ENCODE measurements around the gene HSD17B14. TPM values are rescaled to one million over a fixed set of nuclear protein-coding genes. Genes with fewer than 3 reads are reported as not detected.

Gene HSD17B14
- total RNA-seq, 1 donor from 2014 or later = 6.6 TPM

DNA sequence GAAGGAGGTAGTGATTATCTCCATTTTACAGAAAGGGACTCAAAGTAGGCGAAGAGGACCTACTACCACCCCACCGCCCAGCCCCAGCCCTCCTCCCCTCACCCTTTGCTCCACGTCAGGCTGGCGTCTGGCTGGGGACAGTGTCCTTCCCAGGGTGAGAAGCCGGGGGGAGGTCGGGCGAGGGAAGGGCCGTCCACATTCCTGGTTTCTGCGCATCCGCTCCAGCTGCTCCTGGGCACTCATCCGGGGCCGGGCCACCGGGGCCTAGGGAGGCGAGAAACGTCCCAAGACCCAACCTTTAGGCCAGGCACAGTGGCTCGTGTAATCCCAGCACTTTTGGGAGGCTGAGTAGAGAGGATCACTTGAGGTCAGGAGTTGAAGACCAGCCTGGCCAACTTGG is 4.8 kb upstream of the HSD17B14 start:
- no peak for DNase-seq (ENCODE audit: low read depth, low spot score)
- Mint-ChIP-seq H3K9me3 (no peaks in the 10 kb centered on the region), H3K27ac (ENCODE audit: unreplicated experiment) (no peak overlapping the region)

DNA sequence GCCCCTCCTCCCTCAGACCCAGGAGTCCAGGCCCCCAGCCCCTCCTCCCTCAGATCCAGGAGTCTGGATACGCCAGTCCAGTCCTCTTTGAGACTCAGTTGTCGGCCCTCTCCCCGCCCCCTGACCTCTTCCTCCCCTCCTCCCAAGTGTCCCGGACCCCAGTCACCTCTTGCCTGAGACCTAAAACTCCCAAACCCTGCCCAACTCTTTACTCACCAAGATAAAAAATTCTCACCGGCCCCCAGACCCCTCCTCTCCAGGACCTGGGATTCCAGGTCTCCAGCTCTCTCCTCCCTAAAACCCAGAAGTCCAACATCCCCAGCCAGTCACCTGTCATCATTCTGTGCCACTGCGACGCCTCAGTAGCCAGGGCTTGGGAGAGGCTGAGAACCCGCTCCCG is 1.4 kb upstream of the HSD17B14 start:
- no peaks in the 10 kb centered on the region for H3K27me3 Mint-ChIP-seq (ENCODE audit: low read depth)
- no peak overlapping the region for H3K27ac Mint-ChIP-seq (ENCODE audit: unreplicated experiment)
- peaks cover 30% of the 10 kb centered on the region for H3K4me1 Mint-ChIP-seq
- no peaks in the 10 kb centered on the region for H3K9me3 Mint-ChIP-seq
- TF ChIP-seq, protein P1, sequence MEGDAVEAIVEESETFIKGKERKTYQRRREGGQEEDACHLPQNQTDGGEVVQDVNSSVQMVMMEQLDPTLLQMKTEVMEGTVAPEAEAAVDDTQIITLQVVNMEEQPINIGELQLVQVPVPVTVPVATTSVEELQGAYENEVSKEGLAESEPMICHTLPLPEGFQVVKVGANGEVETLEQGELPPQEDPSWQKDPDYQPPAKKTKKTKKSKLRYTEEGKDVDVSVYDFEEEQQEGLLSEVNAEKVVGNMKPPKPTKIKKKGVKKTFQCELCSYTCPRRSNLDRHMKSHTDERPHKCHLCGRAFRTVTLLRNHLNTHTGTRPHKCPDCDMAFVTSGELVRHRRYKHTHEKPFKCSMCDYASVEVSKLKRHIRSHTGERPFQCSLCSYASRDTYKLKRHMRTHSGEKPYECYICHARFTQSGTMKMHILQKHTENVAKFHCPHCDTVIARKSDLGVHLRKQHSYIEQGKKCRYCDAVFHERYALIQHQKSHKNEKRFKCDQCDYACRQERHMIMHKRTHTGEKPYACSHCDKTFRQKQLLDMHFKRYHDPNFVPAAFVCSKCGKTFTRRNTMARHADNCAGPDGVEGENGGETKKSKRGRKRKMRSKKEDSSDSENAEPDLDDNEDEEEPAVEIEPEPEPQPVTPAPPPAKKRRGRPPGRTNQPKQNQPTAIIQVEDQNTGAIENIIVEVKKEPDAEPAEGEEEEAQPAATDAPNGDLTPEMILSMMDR (conservative IDR thresholded peaks at IDR 0.05) = no peak
- H3K4me3 Mint-ChIP-seq = peak overlapping the region; percentile 68
- DNase-seq (ENCODE audit: low read depth, low spot score) = no peak
- H3K36me3 Mint-ChIP-seq (ENCODE audit: low read depth) = peaks cover 3% of the 10 kb centered on the region

More for the DNA sequence above, 4.8 kb upstream of the HSD17B14 start:
- TF ChIP-seq, protein P1 (conservative IDR thresholded peaks at IDR 0.05) = no peak
- H3K36me3 Mint-ChIP-seq (ENCODE audit: low read depth) = peaks cover 8% of the 10 kb centered on the region
- H3K4me3 Mint-ChIP-seq = no peak overlapping the region
- no peaks in the 10 kb centered on the region for H3K27me3 Mint-ChIP-seq (ENCODE audit: low read depth)
- H3K4me1 Mint-ChIP-seq = peaks cover 22% of the 10 kb centered on the region

DNA sequence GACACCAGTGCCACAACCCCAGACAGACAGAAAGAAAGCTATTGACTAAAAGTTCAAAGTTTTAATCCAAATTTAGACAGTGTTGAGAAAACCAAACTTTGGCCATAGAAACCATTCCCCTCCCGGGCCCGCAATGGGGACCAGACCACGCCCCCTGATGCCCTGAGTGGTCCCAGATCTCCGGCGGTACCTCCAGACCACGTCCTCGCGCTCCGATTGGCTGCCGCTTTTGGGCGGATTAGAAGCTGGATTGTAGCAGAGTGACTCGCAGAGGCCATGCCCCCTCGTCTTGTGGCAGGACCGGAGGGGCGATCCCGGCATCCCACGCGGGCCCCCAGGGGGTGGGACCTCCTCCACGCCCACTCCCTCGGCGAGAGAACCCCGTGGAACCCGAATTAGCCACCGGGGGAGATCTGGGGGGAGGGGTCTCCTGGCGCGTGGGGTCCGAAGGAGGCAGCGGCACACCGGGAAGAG is 797 bp upstream of the HSD17B14 start:
- Mint-ChIP-seq H3K9me3 (no peaks in the 10 kb centered on the region), H3K4me3 (peak overlapping the region; percentile 87), H3K27me3 (ENCODE audit: low read depth) (no peaks in the 10 kb centered on the region), H3K4me1 (peaks cover 28% of the 10 kb centered on the region), H3K27ac (ENCODE audit: unreplicated experiment) (peak overlapping the region; percentile 47), H3K36me3 (ENCODE audit: low read depth) (peaks cover 3% of the 10 kb centered on the region)
- TF ChIP-seq, protein P1 (conservative IDR thresholded peaks at IDR 0.05) = no peak
- DNase-seq (ENCODE audit: low read depth, low spot score) = peak; percentile 81

DNA sequence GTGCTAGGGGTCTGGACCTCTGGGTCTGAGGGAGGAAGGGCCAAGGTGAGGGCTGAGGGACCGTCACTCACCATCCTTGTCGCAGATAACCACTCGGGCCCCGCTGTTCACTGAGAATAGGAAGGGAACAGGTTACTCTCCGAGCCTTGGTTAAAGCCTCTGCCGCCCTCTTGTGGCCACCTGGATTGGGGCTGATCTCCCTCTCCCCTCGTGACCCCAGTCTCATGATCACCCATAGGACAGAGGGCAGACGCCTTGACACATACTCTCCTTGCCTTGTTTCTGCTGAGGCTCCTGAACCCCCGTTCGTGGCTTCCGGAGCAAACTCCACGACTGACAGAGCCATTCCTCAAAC is 580 bp downstream of the HSD17B14 start:
- TF ChIP-seq, protein P1 (conservative IDR thresholded peaks at IDR 0.05) = peak; percentile 92
- H3K4me1 Mint-ChIP-seq = peaks cover 28% of the 10 kb centered on the region
- no peaks in the 10 kb centered on the region for H3K27me3 Mint-ChIP-seq (ENCODE audit: low read depth)
- H3K36me3 Mint-ChIP-seq (ENCODE audit: low read depth) = peaks cover 3% of the 10 kb centered on the region
- DNase-seq (ENCODE audit: low read depth, low spot score) = peak; percentile 91
- peak overlapping the region; percentile 79 for H3K4me3 Mint-ChIP-seq
- H3K9me3 Mint-ChIP-seq = no peaks in the 10 kb centered on the region
- no peak overlapping the region for H3K27ac Mint-ChIP-seq (ENCODE audit: unreplicated experiment)

DNA sequence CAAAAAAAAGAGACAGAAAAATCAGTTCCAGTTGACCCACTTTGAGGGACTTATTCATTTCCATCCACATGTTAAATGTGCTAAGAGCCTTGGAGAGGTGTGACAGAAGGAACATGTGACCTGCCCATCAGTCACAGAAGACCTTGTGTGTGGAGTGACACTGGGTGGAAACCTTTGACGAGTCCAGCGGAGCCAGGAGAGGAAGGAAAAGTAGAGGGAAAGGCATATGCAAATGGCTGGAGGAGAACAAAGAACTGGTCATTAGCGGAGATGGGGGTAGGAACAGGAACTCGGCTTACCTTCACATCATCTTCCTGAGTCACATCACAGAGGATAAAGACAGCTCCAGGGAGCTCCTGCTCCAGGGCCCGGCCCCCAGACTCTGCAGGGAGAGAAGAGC is 2.3 kb downstream of the HSD17B14 start:
- no peaks in the 10 kb centered on the region for H3K27me3 Mint-ChIP-seq (ENCODE audit: low read depth)
- no peak overlapping the region for H3K27ac Mint-ChIP-seq (ENCODE audit: unreplicated experiment)
- H3K4me1 Mint-ChIP-seq = peaks cover 28% of the 10 kb centered on the region
- TF ChIP-seq, protein P1 (conservative IDR thresholded peaks at IDR 0.05) = no peak
- no peak for DNase-seq (ENCODE audit: low read depth, low spot score)
- no peaks in the 10 kb centered on the region for H3K9me3 Mint-ChIP-seq
- H3K4me3 Mint-ChIP-seq = peak overlapping the region; percentile 14
- peaks cover 3% of the 10 kb centered on the region for H3K36me3 Mint-ChIP-seq (ENCODE audit: low read depth)
